Astrocyte (in vitro differentiated cells and primary cell): ENCODE results near the gene MAP3K4. TPM values are rescaled to one million over a fixed set of nuclear protein-coding genes. Genes with fewer than 3 reads are reported as not detected.

Experiments
- DNase-seq: peaks from one replicate; pipeline ENCODE4 v3.0.0-alpha.2; 2010; ENCODE audit warnings: low read depth
- FAIRE-seq: peaks from 2 replicates; lab custom pipeline; 2011; peaks lifted over from hg19 to GRCh38; lab: Jason Lieb, UNC
- H2AFZ ChIP-seq: 2 replicates; pipeline ENCODE4 v1.6.0; 2012; ENCODE audit warnings: low read depth, low read length, inconsistent platforms
- H3K27ac ChIP-seq: 2 replicates; pipeline ENCODE4 v1.5.1; 2011; ENCODE audit warnings: low read depth, low read length, inconsistent platforms
- H3K27me3 ChIP-seq: 2 replicates; pipeline ENCODE4 v1.6.0; 2011; ENCODE audit warnings: low read length, inconsistent platforms; ENCODE audit not compliant: insufficient read depth
- H3K36me3 ChIP-seq: 2 replicates; pipeline ENCODE4 v1.5.1; 2011; ENCODE audit warnings: low read length, inconsistent platforms; ENCODE audit not compliant: insufficient read depth
- H3K4me1 ChIP-seq: 2 replicates; pipeline ENCODE4 v1.5.1; 2011; ENCODE audit warnings: low read length, inconsistent platforms; ENCODE audit not compliant: insufficient read depth
- H3K4me2 ChIP-seq: 2 replicates; pipeline ENCODE4 v1.6.0; 2012; ENCODE audit warnings: low read length, inconsistent platforms
- H3K4me3 ChIP-seq: 2 replicates; pipeline ENCODE4 v1.5.1; 2011; ENCODE audit warnings: low read depth, mild to moderate bottlenecking, low read length, inconsistent platforms; ENCODE audit not compliant: insufficient read depth
- H3K79me2 ChIP-seq: 2 replicates; pipeline ENCODE4 v1.6.0; 2012; ENCODE audit warnings: mild to moderate bottlenecking, low read length, inconsistent platforms; ENCODE audit not compliant: insufficient read depth
- H3K9ac ChIP-seq: 2 replicates; pipeline ENCODE4 v1.6.0; 2012; ENCODE audit warnings: mild to moderate bottlenecking, low read length, inconsistent platforms
- H3K9me3 ChIP-seq: 2 replicates; pipeline ENCODE4 v1.5.1; 2012; ENCODE audit warnings: low read depth, mild to moderate bottlenecking, low read length, inconsistent platforms; ENCODE audit not compliant: insufficient read depth
- H4K20me1 ChIP-seq: 2 replicates; pipeline ENCODE4 v1.6.0; 2012; ENCODE audit warnings: low read length, inconsistent platforms; ENCODE audit not compliant: insufficient read depth
- H3K27ac Mint-ChIP-seq: one replicate; pipeline ENCODE4 v1.8.0; 2021; ENCODE audit warnings: mild to moderate bottlenecking, mixed read lengths; ENCODE audit not compliant: unreplicated experiment
- H3K27me3 Mint-ChIP-seq: one replicate; pipeline ENCODE4 v1.8.0; 2021; ENCODE audit warnings: low read depth, mixed read lengths; ENCODE audit not compliant: unreplicated experiment
- H3K36me3 Mint-ChIP-seq: one replicate; pipeline ENCODE4 v1.8.0; 2021; ENCODE audit warnings: low read depth, mixed read lengths; ENCODE audit not compliant: unreplicated experiment
- H3K4me1 Mint-ChIP-seq: one replicate; pipeline ENCODE4 v1.8.0; 2021; ENCODE audit warnings: low read depth, mixed read lengths; ENCODE audit not compliant: unreplicated experiment
- H3K4me3 Mint-ChIP-seq: one replicate; pipeline ENCODE4 v1.8.0; 2021; ENCODE audit warnings: mild to moderate bottlenecking, moderate library complexity, mixed read lengths; ENCODE audit not compliant: unreplicated experiment
- H3K9me3 Mint-ChIP-seq: one replicate; pipeline ENCODE4 v1.8.0; 2021; ENCODE audit warnings: mild to moderate bottlenecking, mixed read lengths; ENCODE audit not compliant: unreplicated experiment
- EZH2 ChIP-seq: IDR thresholded peaks from 2 replicates; pipeline ENCODE4 v1.6.1; 2012; ENCODE audit warnings: mild to moderate bottlenecking, low read length, inconsistent platforms; ENCODE audit not compliant: insufficient read depth
- total RNA-seq: library from RNA; stranded (reverse); gene quantifications from 2 replicates; pipeline ENCODE4 v1.2.1, GENCODE V29; 2021
- TF ChIP-seq, protein P1 (sequence below): IDR thresholded peaks from 2 replicates; pipeline ENCODE4 v1.5.1; 2011; ENCODE audit warnings: low read depth, mild to moderate bottlenecking, inconsistent platforms, low read length, moderate library complexity; ENCODE audit not compliant: insufficient read depth

Gene MAP3K4
- total RNA-seq, 1 donor from 2014 or later: 22.1 TPM

DNA sequence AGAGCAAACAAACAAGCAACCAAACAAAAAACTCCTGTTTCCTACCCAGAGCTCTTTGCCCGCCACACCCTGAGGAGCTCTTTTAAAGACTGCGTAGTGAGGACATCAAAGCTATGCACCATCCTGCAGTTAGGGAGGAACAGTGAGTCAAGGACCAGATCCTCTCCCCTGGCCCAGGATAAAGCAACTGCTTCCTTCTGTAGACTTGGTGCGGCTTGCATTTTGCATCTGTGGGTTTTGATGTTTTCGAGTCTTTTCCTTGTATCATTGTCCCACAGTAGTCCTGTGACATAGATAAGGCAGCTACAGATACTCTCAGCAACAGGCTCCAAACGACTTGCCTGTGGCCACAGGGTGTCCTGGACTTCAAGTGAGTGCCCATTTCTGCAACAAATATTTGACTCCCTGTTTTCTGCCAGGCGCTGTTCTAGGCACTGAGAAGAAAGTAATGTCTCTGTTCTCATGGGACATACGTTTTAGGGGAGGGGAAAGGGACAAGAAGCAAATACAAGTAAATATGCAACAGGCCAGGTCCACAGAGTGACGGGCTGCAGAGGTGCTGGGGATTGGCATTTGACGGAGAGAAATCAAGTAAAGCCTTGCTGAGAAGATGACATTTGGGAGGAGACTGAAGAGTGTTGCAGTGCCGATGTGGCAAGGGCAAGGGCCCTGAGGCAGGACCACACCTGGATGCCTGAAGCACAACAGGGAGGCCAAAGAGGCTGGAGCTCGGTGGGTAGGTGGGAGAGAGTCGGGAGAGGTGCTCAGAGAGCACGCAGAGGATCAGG lies 35.9 kb upstream of the MAP3K4 start:
- Mint-ChIP-seq H3K27me3 (no peaks in the 10 kb centered on the region), H3K36me3 (no peaks in the 10 kb centered on the region), H3K4me3 (no peak overlapping the region), H3K9me3 (no peaks in the 10 kb centered on the region), H3K27ac (no peak overlapping the region), H3K4me1 (peaks cover 3% of the 10 kb centered on the region)
- Histone ChIP-seq H3K9me3 (no peaks in the 10 kb centered on the region), H4K20me1 (no peaks in the 10 kb centered on the region), H3K27ac (no peak overlapping the region), H3K36me3 (no peaks in the 10 kb centered on the region), H2AFZ (no peak overlapping the region), H3K4me1 (no peaks in the 10 kb centered on the region), H3K4me3 (no peak overlapping the region), H3K4me2 (no peak overlapping the region), H3K79me2 (no peaks in the 10 kb centered on the region), H3K9ac (no peak overlapping the region), H3K27me3 (no peaks in the 10 kb centered on the region)
- FAIRE-seq: no peak
- DNase-seq: no peak
- no peak for TF ChIP-seq EZH2
- TF ChIP-seq, protein P1, sequence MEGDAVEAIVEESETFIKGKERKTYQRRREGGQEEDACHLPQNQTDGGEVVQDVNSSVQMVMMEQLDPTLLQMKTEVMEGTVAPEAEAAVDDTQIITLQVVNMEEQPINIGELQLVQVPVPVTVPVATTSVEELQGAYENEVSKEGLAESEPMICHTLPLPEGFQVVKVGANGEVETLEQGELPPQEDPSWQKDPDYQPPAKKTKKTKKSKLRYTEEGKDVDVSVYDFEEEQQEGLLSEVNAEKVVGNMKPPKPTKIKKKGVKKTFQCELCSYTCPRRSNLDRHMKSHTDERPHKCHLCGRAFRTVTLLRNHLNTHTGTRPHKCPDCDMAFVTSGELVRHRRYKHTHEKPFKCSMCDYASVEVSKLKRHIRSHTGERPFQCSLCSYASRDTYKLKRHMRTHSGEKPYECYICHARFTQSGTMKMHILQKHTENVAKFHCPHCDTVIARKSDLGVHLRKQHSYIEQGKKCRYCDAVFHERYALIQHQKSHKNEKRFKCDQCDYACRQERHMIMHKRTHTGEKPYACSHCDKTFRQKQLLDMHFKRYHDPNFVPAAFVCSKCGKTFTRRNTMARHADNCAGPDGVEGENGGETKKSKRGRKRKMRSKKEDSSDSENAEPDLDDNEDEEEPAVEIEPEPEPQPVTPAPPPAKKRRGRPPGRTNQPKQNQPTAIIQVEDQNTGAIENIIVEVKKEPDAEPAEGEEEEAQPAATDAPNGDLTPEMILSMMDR: no peak

DNA sequence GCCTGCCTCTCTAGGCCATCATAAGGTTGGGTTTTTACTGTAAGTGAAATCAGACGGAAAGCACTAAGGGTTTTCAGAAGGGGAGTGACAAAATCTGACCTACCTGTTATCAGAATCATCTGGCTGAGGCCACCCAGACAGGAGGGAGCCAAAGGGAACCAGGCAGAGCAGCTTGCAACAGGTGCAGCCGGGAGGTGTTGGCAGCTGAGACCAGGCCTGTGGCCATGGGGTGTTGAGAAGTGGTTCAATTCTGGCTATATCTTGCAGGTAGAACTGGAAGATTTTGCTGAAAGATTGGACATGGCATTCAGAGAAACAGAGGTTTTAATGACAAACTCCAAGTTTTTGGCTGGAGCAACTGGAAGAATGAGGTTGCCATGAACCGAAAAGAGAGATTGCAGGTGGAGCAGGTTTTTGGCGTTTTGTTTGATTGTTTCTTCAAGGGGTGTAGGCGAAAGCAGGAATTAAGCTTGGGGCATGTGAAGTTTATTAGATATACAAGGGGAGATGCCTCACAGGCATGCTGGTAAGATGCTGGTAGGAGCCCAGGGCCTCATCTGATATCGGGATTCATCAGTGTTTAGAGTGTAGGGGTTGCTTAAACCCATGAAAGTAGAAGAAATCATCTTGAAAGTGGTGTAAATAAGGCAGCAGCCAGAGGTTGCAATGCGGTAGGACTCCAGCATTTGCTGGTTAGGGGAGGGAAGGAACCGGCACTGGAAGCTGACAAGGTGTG lies 35.1 kb upstream of the MAP3K4 start:
- FAIRE-seq: no peak
- Histone ChIP-seq H3K27me3 (no peaks in the 10 kb centered on the region), H3K9me3 (no peaks in the 10 kb centered on the region), H3K9ac (no peak overlapping the region), H3K79me2 (no peaks in the 10 kb centered on the region), H3K4me1 (no peaks in the 10 kb centered on the region), H3K4me3 (no peak overlapping the region), H4K20me1 (no peaks in the 10 kb centered on the region), H3K27ac (no peak overlapping the region), H3K36me3 (no peaks in the 10 kb centered on the region), H3K4me2 (no peak overlapping the region), H2AFZ (no peak overlapping the region)
- Mint-ChIP-seq H3K4me3 (no peak overlapping the region), H3K9me3 (no peaks in the 10 kb centered on the region), H3K27ac (no peak overlapping the region), H3K4me1 (peaks cover 3% of the 10 kb centered on the region), H3K27me3 (no peaks in the 10 kb centered on the region), H3K36me3 (no peaks in the 10 kb centered on the region)
- no peak for DNase-seq
- TF ChIP-seq EZH2: no peak
- TF ChIP-seq, protein P1: no peak
